ENCODE data around the gene CSGALNACT2. TPM values are rescaled to one million over a fixed set of nuclear protein-coding genes. Genes with fewer than 3 reads are reported as not detected.

Gene CSGALNACT2
- total RNA-seq, 1 experiment from 2014 or later, result 8.9 TPM

GRCh38 chr10:43214071-43214955 is 76.1 kb downstream of the CSGALNACT2 start:
- Histone ChIP-seq H4K8ac (replicated peaks; ENCODE audit: insufficient read length, low read depth, low read length) (no peak overlapping the region), H3K27ac (ENCODE audit: insufficient read length, low read depth, low read length) (no peak overlapping the region), H3K23me2 (ENCODE audit: insufficient read length, low read depth, low read length, poor library complexity, severe bottlenecking) (no peaks in the 10 kb centered on the region), H2AFZ (ENCODE audit: low read length) (no peak overlapping the region), H3K79me2 (ENCODE audit: insufficient read depth, low read length) (no peaks in the 10 kb centered on the region), H2BK20ac (ENCODE audit: low read depth, low read length, poor library complexity, severe bottlenecking) (no peak overlapping the region), H2AK5ac (ENCODE audit: insufficient read length, low read length) (no peak overlapping the region), H3K4ac (ENCODE audit: low read depth, low read length) (no peak overlapping the region), H4K20me1 (ENCODE audit: control insufficient read depth, insufficient read depth, insufficient read length) (no peaks in the 10 kb centered on the region), H2BK5ac (ENCODE audit: insufficient read length, low read length) (no peak overlapping the region), H4K5ac (ENCODE audit: insufficient read length, low read depth, low read length) (no peak overlapping the region), H2BK15ac (ENCODE audit: low read depth, low read length) (no peak overlapping the region), H2BK12ac (ENCODE audit: insufficient read length, low read depth, low read length) (no peak overlapping the region), H3K23ac (ENCODE audit: insufficient read length, low read depth, low read length) (no peak overlapping the region), H3K14ac (ENCODE audit: insufficient read depth, low read length) (no peak overlapping the region; the same call in 1 of the 2 replicates), H4K91ac (ENCODE audit: insufficient read length, low read depth, low read length) (no peak overlapping the region), H3T11ph (ENCODE audit: low read length) (no peak overlapping the region), H3K79me1 (ENCODE audit: insufficient read depth, low read depth, low read length, poor library complexity, severe bottlenecking) (no peaks in the 10 kb centered on the region), H3K4me2 (ENCODE audit: insufficient read depth, insufficient read length, low read length) (no peak overlapping the region), H2BK120ac (ENCODE audit: low read depth, low read length, poor library complexity, severe bottlenecking) (no peak overlapping the region), H3K18ac (ENCODE audit: insufficient read length, low read depth, low read length) (no peak overlapping the region), H3K56ac (ENCODE audit: insufficient read length, low read depth, low read length) (no peak overlapping the region), H3K9me3 (ENCODE audit: control insufficient read depth, low read depth, low read length) (no peaks in the 10 kb centered on the region), H3K4me1 (ENCODE audit: insufficient read depth, low read length) (no peaks in the 10 kb centered on the region), H3K9ac (ENCODE audit: extremely low read depth, insufficient read length, low read length) (no peak overlapping the region), H3K27me3 (ENCODE audit: insufficient read depth, low read length) (no peaks in the 10 kb centered on the region)
- no CpG with 5 or more reads among the region's 15 CpGs for WGBS (ENCODE audit: extremely low coverage, insufficient read length, low lambda C conversion rate)
- no peaks in the 10 kb centered on the region for H3K36me3 Mint-ChIP-seq (ENCODE audit: insufficient read depth in 1 of 3, low read depth in 3 of 3)
- no peaks in the 10 kb centered on the region for H3K9me3 Mint-ChIP-seq
- H3K4me3 Mint-ChIP-seq, result peak overlapping the region in 1 of 2 experiments; percentile 46; a peak in 1 of 5 replicates
- no peak for DNase-seq
- peak overlapping the region in 1 of 3 experiments; percentile 67; a peak in 1 of 7 replicates for H3K27ac Mint-ChIP-seq
- H3K27me3 Mint-ChIP-seq (ENCODE audit: low read depth), result peaks cover 1% of the 10 kb centered on the region
- H3K4me1 Mint-ChIP-seq, result peaks cover 5 to 7% of the 10 kb centered on the region in 2 experiments
- TF ChIP-seq CTCF (conservative IDR thresholded peaks at IDR 0.05), result no peak
